ENCODE measurements around the gene DUSP7.

DNA sequence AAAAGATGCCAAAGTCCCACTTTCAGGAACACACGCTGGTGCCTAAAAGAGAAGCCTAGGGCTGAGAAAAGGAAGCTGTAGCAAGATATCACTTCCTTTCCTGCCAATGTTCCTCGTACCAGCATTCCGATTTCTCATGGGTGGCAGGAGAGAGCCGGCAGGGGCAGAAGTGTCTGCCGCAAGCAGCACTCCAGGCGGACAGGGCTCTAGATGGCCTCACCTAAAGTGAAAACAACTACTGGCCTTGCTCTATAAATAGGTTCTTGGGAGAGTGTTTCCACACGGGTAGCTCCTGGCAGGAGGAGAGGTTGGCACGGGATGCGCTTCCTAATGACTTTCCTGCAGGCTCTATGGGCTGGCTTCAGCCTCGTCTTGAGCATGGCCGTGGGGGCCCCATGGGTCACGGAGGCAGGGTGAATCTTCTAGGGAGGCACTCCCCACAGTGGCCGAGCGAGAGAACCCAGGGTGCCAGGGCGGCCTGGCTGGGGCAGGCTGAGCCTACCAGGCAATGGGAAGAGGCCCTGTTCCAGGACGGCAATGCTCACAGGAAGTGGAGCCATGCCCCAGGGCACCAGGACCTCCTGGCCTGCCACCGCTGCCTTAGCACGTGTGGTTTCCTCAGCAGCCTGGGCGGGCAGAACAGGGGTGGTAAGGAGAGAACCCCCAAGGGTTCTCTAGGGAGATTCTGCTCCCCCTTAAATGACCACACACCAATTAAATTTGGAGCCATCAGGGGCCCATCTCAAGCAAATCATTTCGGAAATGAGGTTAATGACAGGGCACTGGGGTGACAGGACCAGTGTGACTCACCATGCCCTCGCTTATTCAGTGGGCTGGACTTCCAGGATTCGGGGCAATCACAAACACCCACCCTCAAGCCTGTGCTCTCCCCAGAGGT lies 14.6 kb upstream of the DUSP7 start:
- TF ChIP-seq, protein P1, sequence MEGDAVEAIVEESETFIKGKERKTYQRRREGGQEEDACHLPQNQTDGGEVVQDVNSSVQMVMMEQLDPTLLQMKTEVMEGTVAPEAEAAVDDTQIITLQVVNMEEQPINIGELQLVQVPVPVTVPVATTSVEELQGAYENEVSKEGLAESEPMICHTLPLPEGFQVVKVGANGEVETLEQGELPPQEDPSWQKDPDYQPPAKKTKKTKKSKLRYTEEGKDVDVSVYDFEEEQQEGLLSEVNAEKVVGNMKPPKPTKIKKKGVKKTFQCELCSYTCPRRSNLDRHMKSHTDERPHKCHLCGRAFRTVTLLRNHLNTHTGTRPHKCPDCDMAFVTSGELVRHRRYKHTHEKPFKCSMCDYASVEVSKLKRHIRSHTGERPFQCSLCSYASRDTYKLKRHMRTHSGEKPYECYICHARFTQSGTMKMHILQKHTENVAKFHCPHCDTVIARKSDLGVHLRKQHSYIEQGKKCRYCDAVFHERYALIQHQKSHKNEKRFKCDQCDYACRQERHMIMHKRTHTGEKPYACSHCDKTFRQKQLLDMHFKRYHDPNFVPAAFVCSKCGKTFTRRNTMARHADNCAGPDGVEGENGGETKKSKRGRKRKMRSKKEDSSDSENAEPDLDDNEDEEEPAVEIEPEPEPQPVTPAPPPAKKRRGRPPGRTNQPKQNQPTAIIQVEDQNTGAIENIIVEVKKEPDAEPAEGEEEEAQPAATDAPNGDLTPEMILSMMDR (IDR thresholded peaks at IDR 0.05), result peak in 2 of 6 experiments; percentile 13 to 27
- TF ChIP-seq POLR2A (IDR thresholded peaks at IDR 0.05), result peak in 1 of 4 donors; percentile 41
- TF ChIP-seq POLR2AphosphoS5 (IDR thresholded peaks at IDR 0.05), result peak; percentile 22 to 28
